Erythroblast (primary cell): ENCODE results near the gene EPB41L2.

Experiments
- DNase-seq, 2 experiments: peaks; one replicate each; lab custom pipeline; 2025; lab: John Stamatoyannopoulos, UW
- GATA1 ChIP-seq: IDR thresholded peaks from 2 replicates; pipeline ENCODE4 v1.6.1; 2011; ENCODE audit warnings: low read depth, mild to moderate bottlenecking, control low read depth, low read length, moderate library complexity
- POLR2A ChIP-seq: IDR thresholded peaks from 2 replicates; pipeline ENCODE4 v1.6.1; 2011; ENCODE audit warnings: mild to moderate bottlenecking, low read length

EPB41L2 gene

DNA sequence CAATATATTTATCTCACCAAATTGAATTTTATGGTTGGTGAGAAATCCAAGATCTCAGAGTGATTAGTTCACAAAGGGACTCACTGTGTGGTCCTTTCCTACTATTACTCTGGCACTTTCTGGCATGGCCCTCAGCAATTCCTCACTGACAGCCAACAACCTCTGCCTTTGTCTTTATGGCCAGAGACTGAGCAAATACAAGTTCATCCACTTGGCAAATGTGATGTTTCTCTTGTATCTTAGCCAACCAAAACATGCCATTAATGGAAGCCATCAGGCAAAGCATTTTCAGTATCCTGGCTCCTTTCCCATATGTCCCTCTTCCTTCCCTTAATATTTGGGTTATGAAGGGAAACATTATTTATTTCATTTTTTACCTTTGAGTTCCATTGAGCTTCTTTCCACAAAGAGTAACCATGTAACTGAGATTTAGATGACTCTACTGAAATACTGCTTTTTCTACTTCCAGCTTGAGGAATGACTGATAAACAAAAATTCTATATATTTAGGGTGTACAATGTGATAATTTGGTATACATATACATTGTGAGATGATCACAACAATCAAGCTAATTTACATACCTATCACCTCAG is 266.6 kb downstream of the EPB41L2 start:
- DNase-seq, result no peak

DNA sequence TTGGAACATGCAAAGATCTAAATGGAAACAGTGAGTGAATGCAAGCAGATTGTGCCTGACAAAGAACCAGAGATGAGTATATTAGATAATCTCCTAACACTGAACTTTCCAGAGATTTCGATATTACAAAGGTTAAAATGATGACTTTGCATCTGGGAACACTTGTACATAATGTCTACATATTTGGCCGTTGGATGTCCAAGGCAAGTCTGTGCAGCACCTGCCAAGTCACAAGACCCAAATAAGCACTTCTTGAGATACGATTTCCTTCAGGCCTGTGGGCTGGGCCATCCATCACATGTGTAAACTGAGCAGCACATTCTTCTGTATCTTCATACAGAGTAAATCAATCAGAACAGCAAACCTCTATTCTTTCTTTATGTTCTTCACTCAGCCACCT is 268.3 kb downstream of the EPB41L2 start:
- no peak for TF ChIP-seq POLR2A
- TF ChIP-seq GATA1, result no peak

More for the DNA sequence above, 266.6 kb downstream of the EPB41L2 start:
- no peak for TF ChIP-seq GATA1
- no peak for TF ChIP-seq POLR2A

GRCh38 chr6:130794010-130794697 is 268.9 kb downstream of the EPB41L2 start:
- no peak for TF ChIP-seq POLR2A
- TF ChIP-seq GATA1, result no peak
- no peak for DNase-seq

More for the DNA sequence above, 268.3 kb downstream of the EPB41L2 start:
- DNase-seq, result no peak
